T follicular helper cell (primary cell): Measurements from ENCODE around the gene KLK11.

Source experiments
- DNase-seq: peaks from one replicate; pipeline ENCODE4 v3.0.0-alpha.2; 2020; ENCODE audit warnings: low read depth
- total RNA-seq, 2 experiments: gene quantifications; one replicate each; lab custom pipeline; 2026; lab: John Stamatoyannopoulos, UW

Gene KLK11, protein sequence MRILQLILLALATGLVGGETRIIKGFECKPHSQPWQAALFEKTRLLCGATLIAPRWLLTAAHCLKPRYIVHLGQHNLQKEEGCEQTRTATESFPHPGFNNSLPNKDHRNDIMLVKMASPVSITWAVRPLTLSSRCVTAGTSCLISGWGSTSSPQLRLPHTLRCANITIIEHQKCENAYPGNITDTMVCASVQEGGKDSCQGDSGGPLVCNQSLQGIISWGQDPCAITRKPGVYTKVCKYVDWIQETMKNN
- total RNA-seq = 0 reads per million in 2 experiments

DNA sequence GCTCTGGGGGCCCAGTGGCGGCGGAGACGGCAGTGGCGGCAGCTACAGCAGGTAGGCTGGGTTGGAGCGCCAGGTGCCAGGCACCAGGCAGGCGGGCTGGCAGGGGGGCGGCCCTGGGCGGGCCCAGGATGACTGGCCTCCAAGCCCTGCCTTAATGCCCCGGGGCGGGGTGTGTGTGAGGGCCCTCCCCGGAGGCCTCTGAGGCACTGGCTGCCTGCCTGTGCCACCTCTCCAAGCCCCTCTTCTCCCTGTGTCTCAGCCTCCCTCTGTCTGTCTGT lies at the start of gene KLK11:
Gene KLK11 (minus strand): TSS at position 63 of the 278 bp plus-strand sequence. CDS start 985 bp downstream, outside the sequence.
- DNase-seq = no peak

- no peak for DNase-seq
Observed at GRCh38 chr19:51075998-51076397, 49.6 kb upstream of the KLK11 start.

DNA sequence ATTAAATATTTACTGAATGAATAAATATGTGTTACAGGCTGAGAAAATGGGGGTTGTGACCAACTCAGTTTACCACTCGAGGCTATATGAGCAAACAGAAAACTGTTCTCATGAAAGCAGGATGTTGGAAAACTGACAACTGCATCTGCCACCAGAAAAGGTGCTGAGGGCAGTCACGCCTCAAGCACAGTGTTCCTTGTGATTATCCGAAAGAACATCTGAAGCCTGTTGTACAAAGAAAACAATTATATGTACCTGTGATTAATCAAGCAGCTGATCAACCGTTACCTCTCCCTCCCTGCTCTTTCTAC lies 44.6 kb upstream of the KLK11 start:
- DNase-seq = no peak

GRCh38 chr19:51070334-51071094 lies 44.1 kb upstream of the KLK11 start:
- DNase-seq = no peak

GRCh38 chr19:51066393-51067186 lies 40.2 kb upstream of the KLK11 start:
- DNase-seq = no peak

GRCh38 chr19:51065221-51065960 lies 39.0 kb upstream of the KLK11 start:
- no peak for DNase-seq

- no peak for DNase-seq
Observed at GRCh38 chr19:51064534-51065220, 38.3 kb upstream of the KLK11 start, which contains the start of gene KLK13. KLK13 (minus strand) TSS chr19:51065092; CDS start chr19:51065067, 25 bp downstream.

GRCh38 chr19:51063664-51064063 lies 37.2 kb upstream of the KLK11 start:
- DNase-seq = no peak

DNA sequence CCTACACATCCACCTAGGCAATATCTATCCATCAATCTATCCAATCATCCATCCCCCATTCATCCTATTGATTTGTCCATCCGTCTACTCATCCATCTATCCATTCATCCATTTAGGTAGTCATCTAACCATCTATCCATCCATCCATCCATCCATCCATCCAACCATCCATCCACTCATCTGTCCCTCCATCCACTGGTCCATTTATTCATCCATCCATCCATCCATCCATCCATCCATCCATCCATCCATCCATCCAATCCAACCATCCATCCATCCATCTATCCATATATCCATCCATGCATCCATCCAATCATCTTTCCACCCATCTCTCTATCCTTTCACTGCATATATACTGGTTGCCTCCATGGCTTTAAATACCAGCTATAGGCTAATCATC lies 34.6 kb upstream of the KLK11 start:
- DNase-seq = no peak

GRCh38 chr19:51060336-51060735 lies 33.9 kb upstream of the KLK11 start:
- no peak for DNase-seq

GRCh38 chr19:51059715-51060114 lies 33.3 kb upstream of the KLK11 start:
- no peak for DNase-seq

DNA sequence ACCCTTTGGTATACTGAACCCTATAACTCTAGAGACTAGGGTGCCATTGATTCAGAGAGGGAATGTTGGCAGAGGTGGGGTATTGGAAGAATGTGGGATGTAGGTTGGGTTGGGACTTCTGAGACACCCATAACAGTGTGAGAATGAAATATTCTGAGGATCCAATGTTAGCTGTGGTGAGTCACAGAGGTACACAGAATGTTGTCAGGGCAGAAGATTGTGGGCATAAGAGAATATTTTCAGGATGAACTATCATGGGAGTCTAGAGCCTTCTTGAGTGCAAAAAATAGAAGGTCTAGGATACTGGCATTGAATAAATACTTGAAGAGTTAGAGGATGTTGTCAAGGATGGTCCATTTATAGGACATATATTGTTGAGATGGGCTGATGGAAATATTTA lies 29.4 kb upstream of the KLK11 start:
- DNase-seq = no peak

DNA sequence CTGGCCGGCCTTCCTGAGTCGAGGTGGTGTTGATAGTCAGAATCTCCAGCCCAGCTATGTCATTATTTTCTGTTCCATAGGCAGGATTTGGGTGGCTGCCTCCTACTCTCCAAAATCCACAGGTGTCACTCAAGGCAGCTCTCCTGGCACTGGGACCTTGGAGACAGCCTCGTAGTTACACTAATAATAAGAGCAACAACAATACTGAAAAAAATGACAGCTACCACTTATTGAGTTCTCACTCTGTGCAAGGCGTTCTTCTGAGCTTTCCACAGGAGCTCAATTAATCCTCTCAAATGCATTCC lies 20.6 kb upstream of the KLK11 start:
- DNase-seq = no peak

DNA sequence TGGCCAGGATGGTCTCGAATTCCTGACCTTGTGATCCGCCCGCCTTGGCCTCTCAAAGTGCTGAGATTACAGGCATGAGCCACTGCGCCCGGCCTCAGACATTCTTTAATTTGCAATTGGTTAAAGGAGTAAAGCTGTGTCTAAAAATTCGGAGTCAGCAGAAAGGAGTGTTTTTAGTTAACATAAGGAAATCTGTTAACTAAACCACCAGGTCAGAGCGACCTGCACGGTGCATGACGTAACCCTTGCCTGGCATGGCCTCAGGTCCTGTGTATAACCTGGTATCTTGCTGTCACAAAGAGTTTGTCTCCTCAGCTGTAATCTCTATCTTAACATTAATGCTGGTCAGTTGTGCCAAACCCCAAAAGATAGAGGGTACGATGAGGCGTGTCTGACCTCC lies 17.9 kb upstream of the KLK11 start:
- no peak for DNase-seq

- no peak for DNase-seq
Observed at GRCh38 chr19:51043497-51043896, 17.1 kb upstream of the KLK11 start.

- DNase-seq = no peak
Observed at GRCh38 chr19:51040151-51040550, 13.7 kb upstream of the KLK11 start.

DNA sequence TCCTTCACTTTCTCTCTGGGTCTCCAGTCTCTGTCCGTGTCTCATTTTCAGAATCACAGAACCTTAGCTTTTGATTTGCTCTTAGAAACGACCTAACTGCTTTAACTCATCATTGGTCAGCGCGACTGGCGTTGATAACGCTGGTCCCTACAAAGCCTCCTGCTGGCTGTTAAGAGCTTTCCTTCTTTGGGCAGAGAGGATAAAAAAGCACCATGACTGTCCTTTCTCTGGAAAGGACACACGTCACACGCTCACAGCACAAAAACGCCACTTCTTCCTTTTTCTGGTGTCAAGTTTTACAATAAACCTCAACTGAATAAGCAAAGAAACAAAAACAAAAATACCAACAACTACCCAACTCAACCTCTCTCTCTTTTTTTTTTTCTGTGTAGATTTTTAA lies 10.1 kb upstream of the KLK11 start:
- DNase-seq = no peak

GRCh38 chr19:51034704-51035103 lies 8.3 kb upstream of the KLK11 start, which contains the start of gene KLK12:
KLK12 (minus strand) TSS chr19:51035002; CDS start chr19:51034621, 381 bp downstream.
- no peak for DNase-seq

GRCh38 chr19:51031880-51032225 lies 5.4 kb upstream of the KLK11 start:
- DNase-seq = no peak

- DNase-seq = no peak
Observed at GRCh38 chr19:51031220-51031879, 4.9 kb upstream of the KLK11 start.

- no peak for DNase-seq
Observed at GRCh38 chr19:51030631-51031030, 4.2 kb upstream of the KLK11 start.
